ENCODE data around the gene EPHA10. TPM values are rescaled to one million over a fixed set of nuclear protein-coding genes. Genes with fewer than 3 reads are reported as not detected.

The EPHA10 gene
- total and polyA plus RNA-seq, 5 donors from 2014 or later = not detected

DNA sequence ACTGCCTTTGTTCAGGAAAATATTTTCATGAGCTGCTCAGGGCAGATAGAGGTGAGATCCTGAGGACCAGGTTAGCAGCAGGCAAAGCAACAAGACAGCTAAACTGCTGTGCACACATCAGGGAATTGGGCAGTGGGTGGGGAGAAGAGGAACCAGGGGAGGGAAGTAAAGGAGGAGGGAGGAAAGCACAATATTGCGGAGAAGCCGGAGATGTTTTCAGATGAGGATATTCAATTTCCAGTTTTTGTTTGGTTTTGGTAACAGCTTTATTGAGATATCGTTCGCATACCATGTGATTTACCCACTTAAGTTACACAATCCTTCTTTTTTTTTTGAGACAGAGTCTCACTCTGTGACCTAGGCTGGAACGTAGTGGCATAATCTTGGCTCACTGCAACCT, 34.5 kb downstream of the EPHA10 start:
- Mint-ChIP-seq H3K9me3 (peaks cover 0 to 2% (median 0%) of the 10 kb centered on the region in 7 donors), H3K27me3 (peaks cover 22% of the 10 kb centered on the region), H3K4me1 (peaks cover 0 to 2% (median 0%) of the 10 kb centered on the region in 4 donors), H3K4me3 (no peak overlapping the region), H3K27ac (no peak overlapping the region), H3K36me3 (no peaks in the 10 kb centered on the region)
- Histone ChIP-seq H3K27ac (ENCODE audit: insufficient read depth, low read length, poor library complexity, severe bottlenecking) (no peak overlapping the region), H3K27me3 (ENCODE audit: control insufficient read depth, insufficient read depth, low read length) (peaks cover 8% of the 10 kb centered on the region), H3K9me3 (ENCODE audit: control insufficient read depth in 2 of 2, low read length in 2 of 2) (no peaks in the 10 kb centered on the region), H3K36me3 (ENCODE audit: control insufficient read depth, insufficient read depth, low read length) (no peaks in the 10 kb centered on the region), H3K4me3 (ENCODE audit: low read depth, low read length) (no peak overlapping the region), H3K4me1 (ENCODE audit: control insufficient read depth, insufficient read depth, low read length, poor library complexity, severe bottlenecking) (no peaks in the 10 kb centered on the region)
- no peak for ATAC-seq (ENCODE audit: low read depth in 2 of 2)
- no peak for DNase-seq

- Mint-ChIP-seq H3K27me3 (peaks cover 13% of the 10 kb centered on the region), H3K4me1 (no peaks in the 10 kb centered on the region), H3K27ac (no peak overlapping the region), H3K9me3 (no peaks in the 10 kb centered on the region), H3K36me3 (no peaks in the 10 kb centered on the region), H3K4me3 (no peak overlapping the region)
- Histone ChIP-seq H3K9me3 (ENCODE audit: control insufficient read depth in 2 of 2, low read length in 2 of 2) (no peaks in the 10 kb centered on the region), H3K36me3 (ENCODE audit: control insufficient read depth, insufficient read depth, low read length) (no peaks in the 10 kb centered on the region), H3K27me3 (ENCODE audit: control insufficient read depth, insufficient read depth, low read length) (no peaks in the 10 kb centered on the region), H3K4me3 (ENCODE audit: low read depth, low read length) (no peak overlapping the region), H3K27ac (ENCODE audit: insufficient read depth, low read length, poor library complexity, severe bottlenecking) (no peak overlapping the region), H3K4me1 (ENCODE audit: control insufficient read depth, insufficient read depth, low read length, poor library complexity, severe bottlenecking) (no peaks in the 10 kb centered on the region)
- ATAC-seq (ENCODE audit: low read depth in 2 of 2) = no peak
- no peak for DNase-seq
Observed at GRCh38 chr1:37728416-37728815, 36.5 kb downstream of the EPHA10 start.

DNA sequence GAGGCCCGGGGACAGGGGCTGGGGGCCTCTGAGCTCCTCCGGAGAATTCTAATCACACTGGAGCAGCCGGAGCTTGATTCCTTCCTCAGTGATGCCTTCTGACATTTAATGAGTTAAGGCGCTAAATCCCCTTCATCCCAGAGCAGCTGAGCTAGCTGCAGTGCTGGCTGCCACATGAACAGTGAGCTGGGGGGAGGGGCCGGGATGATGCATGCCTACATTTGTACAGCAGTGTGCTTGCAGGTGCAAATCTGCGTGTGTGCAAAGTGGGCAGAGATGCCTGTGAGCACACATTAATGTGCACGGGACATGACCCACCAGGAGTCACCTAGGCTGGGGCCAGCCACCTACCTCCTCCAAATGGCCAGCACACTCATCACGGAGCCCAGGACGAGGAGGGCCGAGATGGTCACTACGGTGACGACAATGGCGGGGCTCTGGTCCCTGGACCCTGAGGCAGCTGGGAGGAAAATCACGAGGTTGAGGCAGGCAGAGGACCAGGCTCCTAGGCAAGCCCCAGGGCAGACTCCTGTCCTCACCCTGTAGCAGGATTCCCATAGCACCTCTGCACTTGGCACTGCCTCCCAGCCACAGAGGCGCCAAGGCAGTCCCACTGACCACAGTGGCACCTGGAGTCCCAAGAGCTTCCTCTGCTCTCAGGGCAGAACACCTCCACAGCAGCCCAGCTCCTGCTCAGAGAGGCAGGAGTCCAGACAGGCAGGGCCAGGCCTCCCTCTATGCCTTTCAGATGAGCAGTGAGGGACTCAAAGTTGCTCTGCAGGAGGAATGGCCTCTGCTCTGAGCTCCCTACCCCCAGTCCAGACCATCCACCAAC, 38.0 kb downstream of the EPHA10 start:
- Mint-ChIP-seq H3K4me1 (no peaks in the 10 kb centered on the region), H3K36me3 (no peaks in the 10 kb centered on the region), H3K9me3 (no peaks in the 10 kb centered on the region), H3K27ac (no peak overlapping the region), H3K4me3 (no peak overlapping the region), H3K27me3 (peaks cover 11% of the 10 kb centered on the region)
- Histone ChIP-seq H3K4me1 (ENCODE audit: control insufficient read depth, insufficient read depth, low read length, poor library complexity, severe bottlenecking) (no peaks in the 10 kb centered on the region), H3K36me3 (ENCODE audit: control insufficient read depth, insufficient read depth, low read length) (no peaks in the 10 kb centered on the region), H3K27ac (ENCODE audit: insufficient read depth, low read length, poor library complexity, severe bottlenecking) (no peak overlapping the region), H3K9me3 (ENCODE audit: control insufficient read depth in 2 of 2, low read length in 2 of 2) (no peaks in the 10 kb centered on the region), H3K27me3 (ENCODE audit: control insufficient read depth, insufficient read depth, low read length) (no peaks in the 10 kb centered on the region), H3K4me3 (ENCODE audit: low read depth, low read length) (no peak overlapping the region)
- DNase-seq (no peak), ATAC-seq (ENCODE audit: low read depth in 2 of 2) (no peak)

DNA sequence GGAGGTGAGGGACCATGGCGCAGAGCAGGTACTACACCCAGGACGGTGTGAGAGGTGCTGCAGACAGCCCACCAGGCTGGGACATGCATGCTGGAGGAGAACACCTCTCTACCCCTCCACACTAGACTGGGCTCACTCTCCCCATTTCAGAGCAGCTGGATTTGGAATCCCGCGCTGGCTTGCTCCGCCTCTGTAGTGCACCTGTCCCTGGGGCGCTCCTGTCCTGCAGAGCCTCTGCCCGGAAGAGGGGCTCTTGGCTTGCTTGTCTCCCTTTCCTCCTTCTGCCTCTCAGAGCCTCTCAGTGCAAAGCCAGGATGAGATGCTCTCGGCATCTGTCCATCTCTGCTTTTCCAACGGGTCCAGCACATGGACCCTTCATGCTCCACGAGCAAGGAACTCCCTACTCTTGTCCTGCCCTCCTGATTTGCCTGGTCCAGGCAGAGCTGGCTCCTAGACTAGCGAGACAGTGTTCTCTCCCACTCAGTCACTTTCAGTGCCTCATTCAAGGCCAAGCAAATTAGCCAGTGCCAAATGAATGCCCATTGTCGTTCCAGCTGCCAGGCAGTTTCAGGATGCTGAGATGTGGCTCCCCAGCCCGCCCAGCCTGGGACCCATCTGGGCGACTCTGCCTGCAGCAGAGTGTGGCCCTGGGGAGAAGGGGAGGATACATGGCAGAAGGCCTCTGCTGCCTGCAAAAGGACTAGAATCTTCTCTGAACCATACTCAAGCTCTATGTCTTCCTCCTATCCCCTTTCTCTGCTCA, 38.9 kb downstream of the EPHA10 start:
- H3K9me3 ChIP-seq (ENCODE audit: control insufficient read depth in 2 of 2, low read length in 2 of 2) = no peaks in the 10 kb centered on the region
- no peaks in the 10 kb centered on the region for H3K36me3 ChIP-seq (ENCODE audit: control insufficient read depth, insufficient read depth, low read length)
- H3K27me3 ChIP-seq (ENCODE audit: control insufficient read depth, insufficient read depth, low read length) = no peaks in the 10 kb centered on the region
- Mint-ChIP-seq H3K27me3 (peaks cover 11% of the 10 kb centered on the region), H3K9me3 (no peaks in the 10 kb centered on the region), H3K27ac (no peak overlapping the region), H3K36me3 (no peaks in the 10 kb centered on the region), H3K4me3 (no peak overlapping the region), H3K4me1 (no peaks in the 10 kb centered on the region)
- no peaks in the 10 kb centered on the region for H3K4me1 ChIP-seq (ENCODE audit: control insufficient read depth, insufficient read depth, low read length, poor library complexity, severe bottlenecking)
- no peak overlapping the region for H3K4me3 ChIP-seq (ENCODE audit: low read depth, low read length)
- H3K27ac ChIP-seq (ENCODE audit: insufficient read depth, low read length, poor library complexity, severe bottlenecking) = no peak overlapping the region
- ATAC-seq (ENCODE audit: low read depth in 2 of 2) = no peak
- DNase-seq = no peak

GRCh38 chr1:37724575-37724974, 40.3 kb downstream of the EPHA10 start:
- no peaks in the 10 kb centered on the region for H3K4me1 ChIP-seq (ENCODE audit: control insufficient read depth, insufficient read depth, low read length, poor library complexity, severe bottlenecking)
- H3K27me3 Mint-ChIP-seq = peaks cover 6% of the 10 kb centered on the region

GRCh38 chr1:37723390-37724078, 41.4 kb downstream of the EPHA10 start:
- Histone ChIP-seq H3K4me1 (ENCODE audit: control insufficient read depth, insufficient read depth, low read length, poor library complexity, severe bottlenecking) (no peaks in the 10 kb centered on the region), H3K4me3 (ENCODE audit: low read depth, low read length) (no peak overlapping the region), H3K9me3 (ENCODE audit: control insufficient read depth in 2 of 2, low read length in 2 of 2) (no peaks in the 10 kb centered on the region), H3K36me3 (ENCODE audit: control insufficient read depth, insufficient read depth, low read length) (no peaks in the 10 kb centered on the region), H3K27ac (ENCODE audit: insufficient read depth, low read length, poor library complexity, severe bottlenecking) (no peak overlapping the region), H3K27me3 (ENCODE audit: control insufficient read depth, insufficient read depth, low read length) (no peaks in the 10 kb centered on the region)
- ATAC-seq (ENCODE audit: low read depth in 2 of 2) (no peak), DNase-seq (no peak)
- H3K9me3 Mint-ChIP-seq = no peaks in the 10 kb centered on the region
- H3K27me3 Mint-ChIP-seq = peaks cover 2% of the 10 kb centered on the region
- no peak overlapping the region for H3K27ac Mint-ChIP-seq
- no peak overlapping the region for H3K4me3 Mint-ChIP-seq
- H3K36me3 Mint-ChIP-seq = no peaks in the 10 kb centered on the region
- no peaks in the 10 kb centered on the region for H3K4me1 Mint-ChIP-seq

More at GRCh38 chr1:37724575-37724974, 40.3 kb downstream of the EPHA10 start:
- no peaks in the 10 kb centered on the region for H3K36me3 Mint-ChIP-seq
- no peaks in the 10 kb centered on the region for H3K4me1 Mint-ChIP-seq
- no peaks in the 10 kb centered on the region for H3K27me3 ChIP-seq (ENCODE audit: control insufficient read depth, insufficient read depth, low read length)
- no peak overlapping the region for H3K27ac Mint-ChIP-seq
- no peaks in the 10 kb centered on the region for H3K36me3 ChIP-seq (ENCODE audit: control insufficient read depth, insufficient read depth, low read length)
- H3K4me3 Mint-ChIP-seq = no peak overlapping the region
- no peak overlapping the region for H3K4me3 ChIP-seq (ENCODE audit: low read depth, low read length)
- no peaks in the 10 kb centered on the region for H3K9me3 Mint-ChIP-seq
- ATAC-seq (ENCODE audit: low read depth in 2 of 2) (no peak), DNase-seq (no peak)
- H3K27ac ChIP-seq (ENCODE audit: insufficient read depth, low read length, poor library complexity, severe bottlenecking) = no peak overlapping the region
- H3K9me3 ChIP-seq (ENCODE audit: control insufficient read depth in 2 of 2, low read length in 2 of 2) = no peaks in the 10 kb centered on the region

DNA sequence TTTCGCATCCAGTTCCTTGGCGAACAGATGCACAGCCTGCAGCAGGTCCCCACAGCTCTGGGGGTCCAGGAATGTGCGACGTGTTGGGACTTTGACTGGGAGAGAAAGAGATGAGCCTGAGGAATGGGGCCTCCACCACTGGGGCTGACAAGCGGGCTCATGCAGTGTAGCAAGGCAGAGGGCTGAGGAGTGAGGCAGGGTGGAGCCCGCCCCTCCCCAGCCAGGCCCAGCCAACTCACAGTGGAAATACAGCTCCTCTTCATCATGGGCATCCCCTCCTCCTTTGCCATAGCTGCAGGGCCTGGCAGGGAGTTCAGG, 41.9 kb downstream of the EPHA10 start:
- Mint-ChIP-seq H3K27me3 (no peaks in the 10 kb centered on the region), H3K27ac (no peak overlapping the region)

More for the DNA sequence above, 41.9 kb downstream of the EPHA10 start:
- Mint-ChIP-seq H3K9me3 (no peaks in the 10 kb centered on the region), H3K36me3 (no peaks in the 10 kb centered on the region), H3K4me1 (no peaks in the 10 kb centered on the region), H3K4me3 (no peak overlapping the region)
- H3K9me3 ChIP-seq (ENCODE audit: control insufficient read depth in 2 of 2, low read length in 2 of 2) = no peaks in the 10 kb centered on the region
- H3K4me3 ChIP-seq (ENCODE audit: low read depth, low read length) = no peak overlapping the region
- no peak overlapping the region for H3K27ac ChIP-seq (ENCODE audit: insufficient read depth, low read length, poor library complexity, severe bottlenecking)
- no peak for ATAC-seq (ENCODE audit: low read depth in 2 of 2)
- H3K27me3 ChIP-seq (ENCODE audit: control insufficient read depth, insufficient read depth, low read length) = no peaks in the 10 kb centered on the region
- H3K36me3 ChIP-seq (ENCODE audit: control insufficient read depth, insufficient read depth, low read length) = no peaks in the 10 kb centered on the region
- no peak for DNase-seq
- H3K4me1 ChIP-seq (ENCODE audit: control insufficient read depth, insufficient read depth, low read length, poor library complexity, severe bottlenecking) = no peaks in the 10 kb centered on the region
